ENCODE measurements around the gene RRAGB. TPM values are rescaled to one million over a fixed set of nuclear protein-coding genes. Genes with fewer than 3 reads are reported as not detected.

The RRAGB gene
- total RNA-seq, 4 donors from 2014 or later, result 2.2 to 16.7 (median 8.9) TPM

DNA sequence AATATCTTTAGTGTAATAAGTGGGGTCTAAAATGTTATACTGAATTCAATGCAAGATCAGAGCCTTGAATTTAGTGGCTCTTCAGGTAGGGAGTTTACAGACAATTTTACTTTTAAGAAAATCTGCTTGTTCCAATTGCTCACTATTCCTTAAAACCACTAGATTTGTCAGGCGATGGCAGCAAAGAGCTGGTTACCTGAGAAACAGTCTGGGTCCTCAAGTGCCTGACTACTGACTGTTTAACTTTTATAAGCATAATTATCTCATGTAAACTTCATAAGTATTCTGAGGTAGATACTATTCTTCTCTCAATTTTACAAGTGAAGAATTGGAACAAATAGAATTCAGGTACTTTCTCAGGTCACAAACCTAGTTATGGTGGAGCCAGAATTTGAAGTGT, 84.3 kb downstream of the RRAGB start:
- DNase-seq, result peak; percentile 9
- 32% methylated on average over 1 of the region's 1 CpG; no CpG with 5 or more reads in 1 of the 2 donors for WGBS, 2 donors (ENCODE audit: low coverage in 1 of 2)
- Histone ChIP-seq H3K27ac (no peak overlapping the region), H3K4me3 (no peak overlapping the region), H3K9me3 (no peaks in the 10 kb centered on the region), H3K27me3 (no peaks in the 10 kb centered on the region), H3K4me1 (no peaks in the 10 kb centered on the region), H3K36me3 (no peaks in the 10 kb centered on the region)
- in situ Hi-C loops (cut with MboI; ENCODE audit: low pct_ligation_motif_present in 1 of 4, low pct_unique_long_range_greater_than_20kb in 1 of 4, low sequenced_read_pairs in 3 of 4), result no loop called here
- TF ChIP-seq CTCF (IDR thresholded peaks at IDR 0.05), result peak in 1 of 5 experiments; percentile 14
- TF ChIP-seq EP300 (IDR thresholded peaks at IDR 0.05; ENCODE audit: low read depth), result no peak
- intact Hi-C loops (cut with DNase I; ENCODE audit: low total_unique reads), result no loop called here

Other genes starting within 250 kb of the RRAGB start
- under 1 TPM in 2 of 4 donors, not detected in 2; 0.64 to 0.68 TPM for gene USP51, start 227.9 kb upstream of the RRAGB start, total RNA-seq
- gene FOXR2, start 94.3 kb upstream of the RRAGB start, total RNA-seq, result not detected

Measured in transverse colon (tissue), 4 donors.